C4-2B (cell line): ENCODE measurements around the gene CAMKK1.
A peak's percentile ranks its signal among the peaks of the same experiment; 100 is the strongest.

Experiments
- H3K27ac ChIP-seq: fragments of 450-650 bp; 2 replicates; pipeline ENCODE4 v1.5.1; 2017
- CTCF ChIP-seq: fragments of 450-650 bp; conservative IDR thresholded peaks from 2 replicates; pipeline ENCODE4 v1.5.1; 2017; ENCODE audit warnings: mild to moderate bottlenecking
- ZFX ChIP-seq: fragments of 450-650 bp; IDR thresholded peaks from 2 replicates; pipeline ENCODE4 v1.6.1; 2017

The CAMKK1 gene

DNA sequence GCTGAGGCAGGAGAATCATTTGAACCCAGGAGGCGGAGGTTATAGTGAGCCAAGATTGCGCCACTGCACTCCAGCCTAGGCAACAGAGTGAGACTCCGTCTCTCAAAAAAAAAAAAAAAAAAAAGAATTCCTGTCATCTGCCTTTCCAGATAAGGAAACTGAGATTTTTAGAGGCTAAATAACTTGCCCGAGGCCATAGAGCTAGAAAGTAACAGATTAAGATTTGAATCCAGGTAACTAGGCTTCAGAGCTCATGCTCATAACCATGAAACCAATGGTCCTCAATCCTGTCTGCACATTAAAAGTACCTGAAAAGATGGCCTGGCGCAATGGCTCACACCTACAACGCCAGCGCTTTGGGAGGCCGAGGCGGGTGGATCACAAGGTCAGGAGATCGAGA lies 56.3 kb downstream of the CAMKK1 start:
- H3K27ac ChIP-seq: no peak overlapping the region
- no peak for TF ChIP-seq CTCF

DNA sequence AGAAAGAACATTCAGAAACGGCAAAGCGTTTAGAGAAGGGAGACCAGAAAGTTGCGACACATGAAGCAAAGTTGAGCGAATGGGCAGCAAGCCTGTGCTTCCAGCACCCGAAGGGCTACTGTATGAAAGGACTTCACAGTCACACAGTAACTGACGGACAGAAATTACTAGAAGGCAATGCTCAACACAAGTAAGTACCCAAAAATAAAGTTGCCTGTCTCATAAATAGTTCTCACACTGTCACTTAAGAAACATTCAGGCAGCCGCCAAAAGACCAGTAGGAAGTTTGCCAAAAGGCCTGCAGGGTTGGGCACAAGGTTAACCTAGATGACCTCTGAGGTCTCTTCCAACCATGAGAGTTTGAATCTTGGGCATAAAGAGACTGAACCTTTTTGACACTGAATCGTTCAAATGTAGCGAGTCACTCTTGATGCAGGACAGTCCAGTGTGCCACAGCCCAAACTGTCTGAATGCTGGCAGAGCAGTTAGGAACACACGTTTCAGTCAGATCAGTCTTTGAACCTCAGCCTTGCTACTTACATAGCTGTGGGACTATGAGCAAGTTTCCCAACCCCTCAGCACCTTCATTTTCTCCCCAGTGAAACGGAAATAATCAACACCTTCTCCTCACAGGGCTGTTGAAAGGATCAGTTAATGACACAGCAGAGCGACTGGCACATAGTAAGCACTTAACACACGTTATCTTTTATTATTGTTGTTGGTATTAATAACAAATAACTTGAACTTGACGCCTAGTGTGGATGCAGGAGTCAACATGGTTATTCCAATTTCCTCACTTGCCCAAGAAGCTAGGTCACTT lies 57.2 kb downstream of the CAMKK1 start:
- TF ChIP-seq ZFX (no peak; the same call in 1 of the 2 replicates), CTCF (no peak)
- peak overlapping the region; percentile 32; the same call in 1 of the 2 replicates for H3K27ac ChIP-seq

DNA sequence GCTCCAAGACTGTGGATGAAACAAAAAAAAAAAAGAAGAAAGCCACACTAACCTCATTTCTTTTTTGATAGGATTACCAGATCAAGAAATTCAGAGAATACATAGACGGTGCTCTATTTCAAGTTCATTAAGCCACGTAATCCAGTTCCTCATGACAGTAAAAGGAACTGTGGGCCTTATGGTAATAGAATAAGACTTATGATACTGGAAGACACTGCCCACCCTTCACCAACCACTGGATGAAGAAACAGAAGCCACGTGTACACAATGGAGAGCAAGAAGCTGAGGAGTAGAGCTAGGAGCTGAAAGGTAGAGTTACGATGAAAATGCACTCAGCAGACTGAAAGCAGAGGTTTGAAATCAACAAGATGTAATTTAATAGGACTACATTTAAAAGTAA lies 58.0 kb downstream of the CAMKK1 start:
- H3K27ac ChIP-seq: no peak overlapping the region
- TF ChIP-seq CTCF: no peak
- no peak for TF ChIP-seq ZFX

DNA sequence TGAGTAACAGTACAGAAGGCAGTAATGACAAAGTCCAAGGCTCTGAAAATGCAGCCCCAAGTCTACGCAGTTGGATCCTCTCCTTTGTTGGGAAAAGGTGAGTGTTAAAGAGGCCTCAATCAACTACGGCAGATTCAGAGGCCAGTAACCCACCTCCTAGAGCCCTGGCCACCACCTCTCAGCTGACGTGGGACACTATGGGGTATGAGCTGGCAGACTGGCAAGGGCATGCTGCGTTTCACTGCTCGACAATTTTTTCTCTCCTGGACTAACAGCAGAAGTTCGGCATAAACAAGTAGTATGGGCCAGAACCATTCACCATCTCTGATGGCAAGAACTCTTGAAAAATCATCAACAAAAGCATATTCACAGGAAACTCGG lies 64.0 kb downstream of the CAMKK1 start:
- H3K27ac ChIP-seq: no peak overlapping the region
- TF ChIP-seq ZFX: no peak
- no peak for TF ChIP-seq CTCF

DNA sequence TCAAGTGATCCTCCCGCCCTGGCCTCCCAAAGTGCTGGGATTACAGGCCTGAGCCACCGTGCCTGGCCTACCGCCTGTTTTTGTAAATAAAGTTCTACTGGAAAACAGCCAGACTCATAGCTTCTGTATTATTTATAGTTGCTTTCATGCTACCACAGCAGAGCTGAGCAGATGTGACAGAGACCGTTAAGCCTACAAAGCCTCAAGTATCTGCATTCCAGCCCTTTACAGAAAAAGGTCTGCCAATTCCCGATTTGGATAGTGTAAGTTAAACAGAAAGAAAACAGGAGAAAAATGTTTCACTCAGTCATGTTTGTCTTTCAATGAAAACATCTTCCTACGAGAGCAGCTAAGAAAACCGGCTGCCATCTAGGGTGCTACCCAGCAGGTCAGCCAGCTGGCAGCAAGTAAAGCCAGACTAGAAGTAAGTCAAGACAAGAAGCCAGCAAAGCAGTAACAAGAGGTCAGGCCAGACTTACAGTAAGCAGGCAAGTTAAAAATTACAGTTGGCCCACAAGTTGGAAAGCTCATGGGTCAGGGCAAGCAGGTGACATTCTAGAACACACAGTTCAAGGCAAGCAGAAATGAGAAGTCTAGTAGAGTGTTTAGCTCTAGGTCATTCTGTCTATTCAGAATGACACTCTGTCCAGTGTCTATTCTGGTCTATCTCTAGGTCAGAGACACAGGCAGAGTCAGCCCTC lies 64.6 kb downstream of the CAMKK1 start:
- TF ChIP-seq CTCF (no peak), ZFX (no peak)
- no peak overlapping the region for H3K27ac ChIP-seq

DNA sequence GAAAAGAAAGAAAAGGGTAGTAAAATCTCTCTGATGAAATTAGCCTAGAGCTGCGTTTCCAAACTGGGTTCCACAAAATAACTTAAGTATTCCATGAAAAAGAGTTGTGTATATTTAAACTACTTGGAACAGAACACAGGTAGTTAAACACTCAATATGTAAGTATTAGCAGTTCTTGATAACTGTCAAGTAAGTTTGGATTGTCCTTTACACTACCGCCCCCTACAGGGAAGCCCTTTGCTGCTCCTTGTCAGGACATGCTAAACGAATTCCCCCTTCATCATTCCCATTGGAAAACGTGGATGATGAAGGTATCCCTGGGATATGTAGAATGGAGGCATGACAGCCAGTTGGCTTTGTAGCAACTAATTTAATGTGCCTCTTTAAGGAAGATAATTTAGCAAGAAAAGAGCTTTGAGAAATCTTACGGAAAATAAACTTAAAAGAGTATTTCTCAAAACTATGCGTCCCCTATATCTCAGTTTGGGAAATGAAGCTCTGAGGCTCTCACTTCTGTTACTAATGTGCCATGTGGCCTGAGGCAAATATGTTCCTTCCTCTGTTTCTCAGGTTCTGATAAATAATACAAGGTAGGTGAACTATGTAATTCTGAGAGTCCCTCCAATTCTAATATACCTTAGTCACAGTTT lies 65.6 kb downstream of the CAMKK1 start:
- no peak overlapping the region for H3K27ac ChIP-seq
- TF ChIP-seq ZFX: no peak
- TF ChIP-seq CTCF: peak; percentile 81

DNA sequence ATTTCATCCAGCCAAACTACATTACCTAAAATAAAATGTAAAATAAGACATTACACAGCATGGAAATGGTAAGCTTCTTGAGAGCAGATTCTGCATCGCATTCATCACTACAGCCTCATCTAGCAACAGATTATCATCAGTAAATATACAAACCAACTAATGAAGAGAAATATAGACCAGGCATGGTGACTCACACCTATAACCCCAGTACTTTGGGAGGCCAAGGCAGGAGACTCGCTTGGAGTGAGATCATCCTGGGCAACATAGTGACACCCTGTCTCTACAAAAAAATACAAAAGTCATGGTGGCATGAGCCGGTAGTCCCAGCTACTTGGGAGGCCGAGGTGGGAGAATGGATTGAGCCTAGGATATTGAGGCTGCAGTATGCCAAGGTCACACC lies 66.7 kb downstream of the CAMKK1 start:
- TF ChIP-seq ZFX: no peak

More for the DNA sequence above, 66.7 kb downstream of the CAMKK1 start:
- no peak overlapping the region for H3K27ac ChIP-seq
